ACC112 (cell line): ENCODE results near the gene MESD.

Source experiments
- H2AFZ ChIP-seq: fragments of 200-600 bp; sonication (generic); one replicate; pipeline ENCODE4 v1.6.0; 2017; ENCODE audit warnings: antibody characterized with exemption, low read length; ENCODE audit not compliant: unreplicated experiment
- H3K27ac ChIP-seq: fragments of 200-600 bp; sonication (generic); 2 replicates; pipeline ENCODE4 v1.5.1; 2014; ENCODE audit warnings: low read depth, mild to moderate bottlenecking, antibody characterized with exemption, low read length, moderate library complexity
- H3K27me3 ChIP-seq: fragments of 200-600 bp; sonication (generic); 2 replicates; pipeline ENCODE4 v1.6.1; 2014; ENCODE audit warnings: mild to moderate bottlenecking, antibody characterized with exemption, low read length, moderate library complexity, mixed read lengths; ENCODE audit not compliant: insufficient read depth
- H3K36me3 ChIP-seq: fragments of 200-600 bp; sonication (generic); 2 replicates; pipeline ENCODE4 v1.6.1; 2016; ENCODE audit warnings: mild to moderate bottlenecking, antibody characterized with exemption, low read length, moderate library complexity, mixed read lengths; ENCODE audit not compliant: insufficient read depth
- H3K4me1 ChIP-seq: fragments of 200-600 bp; sonication (generic); one replicate; pipeline ENCODE4 v1.6.1; 2016; ENCODE audit warnings: low read length, mixed read lengths; ENCODE audit not compliant: insufficient read depth, unreplicated experiment, control insufficient read depth
- H3K4me3 ChIP-seq: fragments of 200-600 bp; sonication (generic); 2 replicates; pipeline ENCODE4 v1.5.1; 2014; ENCODE audit warnings: mild to moderate bottlenecking, low read depth, low read length
- H3K79me2 ChIP-seq: fragments of 200-600 bp; sonication (generic); one replicate; pipeline ENCODE4 v1.6.0; 2016; ENCODE audit warnings: low read length; ENCODE audit not compliant: control insufficient read depth, unreplicated experiment, insufficient read depth

The MESD gene

GRCh38 chr15:80904998-80905397 lies 84.6 kb downstream of the MESD start:
- H3K4me3 ChIP-seq = no peak overlapping the region
- H3K79me2 ChIP-seq = no peaks in the 10 kb centered on the region
- H3K27ac ChIP-seq = no peak overlapping the region
- no peaks in the 10 kb centered on the region for H3K36me3 ChIP-seq
- no peak overlapping the region for H2AFZ ChIP-seq
- H3K4me1 ChIP-seq = no peaks in the 10 kb centered on the region
- H3K27me3 ChIP-seq = no peaks in the 10 kb centered on the region

DNA sequence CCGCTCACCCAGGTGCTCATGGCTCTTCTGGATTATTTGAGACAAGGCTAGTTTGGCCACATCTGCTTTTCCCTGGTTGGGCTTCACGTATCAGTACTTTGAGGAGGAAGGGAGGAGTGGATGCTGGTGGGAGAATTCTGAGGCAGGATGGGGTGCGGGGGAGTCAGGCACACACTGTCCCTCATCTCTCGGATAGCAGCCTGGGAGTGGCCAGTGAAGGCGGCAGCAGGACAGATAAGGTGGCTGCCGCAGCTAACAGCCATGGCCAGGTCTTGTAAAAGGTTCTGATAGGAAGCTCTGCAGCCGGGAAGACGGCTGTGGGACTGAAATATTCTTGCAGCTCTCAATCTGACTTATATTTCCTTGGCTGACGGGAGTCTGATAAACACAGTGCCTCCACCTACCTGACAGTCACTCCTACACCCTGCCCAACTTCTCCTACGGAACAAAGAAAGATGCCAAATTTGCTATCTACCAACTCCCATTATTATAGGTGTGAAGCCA lies 87.3 kb downstream of the MESD start:
- Histone ChIP-seq H3K27me3 (no peaks in the 10 kb centered on the region), H3K4me1 (no peaks in the 10 kb centered on the region), H3K36me3 (no peaks in the 10 kb centered on the region), H3K79me2 (no peaks in the 10 kb centered on the region), H2AFZ (no peak overlapping the region), H3K27ac (no peak overlapping the region), H3K4me3 (no peak overlapping the region)

GRCh38 chr15:80898040-80898439 lies 91.6 kb downstream of the MESD start:
- Histone ChIP-seq H3K27me3 (no peaks in the 10 kb centered on the region), H3K4me3 (no peak overlapping the region), H3K4me1 (peaks cover 4% of the 10 kb centered on the region), H3K79me2 (no peaks in the 10 kb centered on the region), H3K36me3 (0 out of 2 replicates have a peak, but pooled peaks cover 5% of the 10 kb centered on the region), H2AFZ (no peak overlapping the region), H3K27ac (no peak overlapping the region)
